Suprapubic skin (tissue), 3 donors: ENCODE data around the gene SDC1.

ENCODE experiments used
- POLR2A ChIP-seq, 2 donors: fragments of 450-650 bp; IDR thresholded peaks; one replicate each; pipeline ENCODE4 v1.6.1; 2017; ENCODE audit warnings: antibody characterized with exemption in 2 of 2, mild to moderate bottlenecking in 2 of 2, moderate library complexity in 2 of 2
- TF ChIP-seq, protein P1 (sequence below), 2 donors: fragments of 200-600 bp in 1 of 2; fragments of 450-650 bp in 1 of 2; sonication (generic) in 1 of 2; IDR thresholded peaks; one replicate each; pipeline ENCODE4 v1.5.1; 2016 to 2019; ENCODE audit warnings: antibody characterized with exemption in 2 of 2, mild to moderate bottlenecking in 1 of 2, moderate library complexity in 1 of 2

DNA sequence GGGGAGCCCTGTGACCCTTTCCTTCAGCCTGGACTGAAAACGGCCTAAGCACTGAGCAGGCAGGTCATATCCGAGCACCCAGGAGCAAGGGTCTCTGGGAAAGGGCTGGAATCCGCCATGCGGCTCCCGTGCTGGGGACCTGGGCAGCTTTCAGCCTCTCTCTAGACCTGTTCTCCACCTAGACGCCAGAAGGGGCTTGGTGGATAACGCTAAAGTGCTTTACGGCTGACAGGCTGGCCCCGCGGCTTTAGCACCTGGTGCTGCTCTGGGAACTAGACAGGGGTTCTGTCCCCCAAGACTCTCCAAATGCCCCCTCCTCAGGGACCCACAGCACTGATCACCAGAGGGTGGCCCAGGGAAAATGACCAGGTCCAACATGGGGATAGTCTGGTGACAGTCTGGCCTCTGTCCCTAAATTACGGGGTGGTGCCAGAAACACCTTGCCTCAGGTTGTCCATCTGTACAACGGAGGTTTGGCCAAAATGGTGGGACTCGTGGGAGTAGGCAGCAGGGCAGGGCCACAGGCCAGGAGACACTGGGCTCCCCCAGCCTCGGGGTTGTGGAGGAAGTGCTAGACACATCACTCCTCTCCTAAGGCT lies 13.0 kb downstream of the SDC1 start:
- no peak for TF ChIP-seq POLR2A (IDR thresholded peaks at IDR 0.05)
- TF ChIP-seq, protein P1, sequence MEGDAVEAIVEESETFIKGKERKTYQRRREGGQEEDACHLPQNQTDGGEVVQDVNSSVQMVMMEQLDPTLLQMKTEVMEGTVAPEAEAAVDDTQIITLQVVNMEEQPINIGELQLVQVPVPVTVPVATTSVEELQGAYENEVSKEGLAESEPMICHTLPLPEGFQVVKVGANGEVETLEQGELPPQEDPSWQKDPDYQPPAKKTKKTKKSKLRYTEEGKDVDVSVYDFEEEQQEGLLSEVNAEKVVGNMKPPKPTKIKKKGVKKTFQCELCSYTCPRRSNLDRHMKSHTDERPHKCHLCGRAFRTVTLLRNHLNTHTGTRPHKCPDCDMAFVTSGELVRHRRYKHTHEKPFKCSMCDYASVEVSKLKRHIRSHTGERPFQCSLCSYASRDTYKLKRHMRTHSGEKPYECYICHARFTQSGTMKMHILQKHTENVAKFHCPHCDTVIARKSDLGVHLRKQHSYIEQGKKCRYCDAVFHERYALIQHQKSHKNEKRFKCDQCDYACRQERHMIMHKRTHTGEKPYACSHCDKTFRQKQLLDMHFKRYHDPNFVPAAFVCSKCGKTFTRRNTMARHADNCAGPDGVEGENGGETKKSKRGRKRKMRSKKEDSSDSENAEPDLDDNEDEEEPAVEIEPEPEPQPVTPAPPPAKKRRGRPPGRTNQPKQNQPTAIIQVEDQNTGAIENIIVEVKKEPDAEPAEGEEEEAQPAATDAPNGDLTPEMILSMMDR (IDR thresholded peaks at IDR 0.05), result no peak
